ENCODE results near the gene TSHZ2.
A peak's percentile ranks its signal among the peaks of the same experiment; 100 is the strongest.

The TSHZ2 gene

GRCh38 chr20:53028337-53029007, 56.3 kb downstream of the TSHZ2 start:
- DNase-seq (ENCODE audit: low read depth): no peak

- no peak for DNase-seq (ENCODE audit: low read depth)
Observed at GRCh38 chr20:53030061-53030460, 57.9 kb downstream of the TSHZ2 start.

GRCh38 chr20:53032046-53032445, 59.9 kb downstream of the TSHZ2 start:
- DNase-seq (ENCODE audit: low read depth): no peak

- DNase-seq (ENCODE audit: low read depth): peak; percentile 65
Observed at GRCh38 chr20:53032478-53032932, 60.3 kb downstream of the TSHZ2 start.

GRCh38 chr20:53033176-53033575, 61.0 kb downstream of the TSHZ2 start:
- no peak for DNase-seq (ENCODE audit: low read depth)

- no peak for DNase-seq (ENCODE audit: low read depth)
Observed at GRCh38 chr20:53034899-53035298, 62.7 kb downstream of the TSHZ2 start.

GRCh38 chr20:53036992-53037391, 64.8 kb downstream of the TSHZ2 start:
- no peak for DNase-seq (ENCODE audit: low read depth)

GRCh38 chr20:53037621-53038020, 65.5 kb downstream of the TSHZ2 start:
- DNase-seq (ENCODE audit: low read depth): no peak

GRCh38 chr20:53038299-53038698, 66.1 kb downstream of the TSHZ2 start:
- no peak for DNase-seq (ENCODE audit: low read depth)

GRCh38 chr20:53040693-53041589, 68.8 kb downstream of the TSHZ2 start:
- DNase-seq (ENCODE audit: low read depth): no peak

GRCh38 chr20:53042521-53042920, 70.4 kb downstream of the TSHZ2 start:
- DNase-seq (ENCODE audit: low read depth): no peak

GRCh38 chr20:53044296-53044695, 72.1 kb downstream of the TSHZ2 start:
- no peak for DNase-seq (ENCODE audit: low read depth)

- DNase-seq (ENCODE audit: low read depth): no peak
Observed at GRCh38 chr20:53045941-53046340, 73.8 kb downstream of the TSHZ2 start.

GRCh38 chr20:53047203-53047602, 75.0 kb downstream of the TSHZ2 start:
- no peak for DNase-seq (ENCODE audit: low read depth)

- no peak for DNase-seq (ENCODE audit: low read depth)
Observed at GRCh38 chr20:53048387-53048786, 76.2 kb downstream of the TSHZ2 start.

- no peak for DNase-seq (ENCODE audit: low read depth)
Observed at GRCh38 chr20:53050338-53050737, 78.2 kb downstream of the TSHZ2 start.

GRCh38 chr20:53052380-53052779, 80.2 kb downstream of the TSHZ2 start:
- DNase-seq (ENCODE audit: low read depth): no peak

GRCh38 chr20:53053595-53053994, 81.4 kb downstream of the TSHZ2 start:
- DNase-seq (ENCODE audit: low read depth): no peak

GRCh38 chr20:53055367-53056067, 83.4 kb downstream of the TSHZ2 start:
- DNase-seq (ENCODE audit: low read depth): no peak

GRCh38 chr20:53057579-53057978, 85.4 kb downstream of the TSHZ2 start:
- DNase-seq (ENCODE audit: low read depth): no peak

- DNase-seq (ENCODE audit: low read depth): no peak
Observed at GRCh38 chr20:53059848-53060247, 87.7 kb downstream of the TSHZ2 start.

- no peak for DNase-seq (ENCODE audit: low read depth)
Observed at GRCh38 chr20:53061192-53062108, 89.3 kb downstream of the TSHZ2 start.

Data from GM04504 (cell line).